HG02571 (cell line): ENCODE measurements around the gene WDR90.
"Not testable (repeated sequence)": the region's sequence is repeated elsewhere in the genome, so short reads cannot be mapped to it uniquely, and the experiment has no call there.

Experiments used
- ATAC-seq: cut with Tn5 transposase; IDR thresholded peaks from one replicate; pipeline ENCODE4 v1.9.1; 2021; ENCODE audit warnings: mild to moderate bottlenecking, moderate library complexity; ENCODE audit not compliant: unreplicated experiment

WDR90 gene

GRCh38 chr16:704552-705380, 55.6 kb downstream of the WDR90 start:
- ATAC-seq, result no peak

- no peak for ATAC-seq
Measured at GRCh38 chr16:705431-706188, 56.4 kb downstream of the WDR90 start, which contains the start of gene FBXL16. TSS of gene FBXL16 (minus strand) at chr16:705801. CDS start at chr16:697405, 8,396 bp downstream.

- no peak for ATAC-seq
Measured at GRCh38 chr16:706189-707061, 57.3 kb downstream of the WDR90 start.

GRCh38 chr16:707062-707538, 57.9 kb downstream of the WDR90 start:
- ATAC-seq, result no peak

DNA sequence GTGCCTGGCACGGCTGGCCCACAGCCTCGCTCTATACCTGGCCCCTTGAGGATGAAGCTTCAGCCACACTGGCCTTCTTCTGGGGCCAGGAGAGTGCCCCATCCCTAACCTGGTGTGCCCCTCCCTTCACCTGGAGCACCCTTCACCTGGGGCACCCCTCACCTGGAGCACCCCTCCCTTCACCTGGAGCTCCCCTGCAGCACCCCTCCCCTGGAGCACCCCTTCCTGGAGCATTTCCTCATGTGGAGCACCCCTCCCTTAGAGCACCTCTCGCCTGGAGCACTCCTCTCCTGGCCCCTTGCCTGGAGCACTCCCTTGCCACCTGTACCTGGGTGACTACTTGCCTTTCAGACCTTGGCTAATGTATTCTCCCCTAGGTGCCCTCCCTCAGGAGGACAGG, 58.9 kb downstream of the WDR90 start:
- ATAC-seq, result no peak

- ATAC-seq, result no peak
Measured at GRCh38 chr16:708959-709358, 59.8 kb downstream of the WDR90 start.

DNA sequence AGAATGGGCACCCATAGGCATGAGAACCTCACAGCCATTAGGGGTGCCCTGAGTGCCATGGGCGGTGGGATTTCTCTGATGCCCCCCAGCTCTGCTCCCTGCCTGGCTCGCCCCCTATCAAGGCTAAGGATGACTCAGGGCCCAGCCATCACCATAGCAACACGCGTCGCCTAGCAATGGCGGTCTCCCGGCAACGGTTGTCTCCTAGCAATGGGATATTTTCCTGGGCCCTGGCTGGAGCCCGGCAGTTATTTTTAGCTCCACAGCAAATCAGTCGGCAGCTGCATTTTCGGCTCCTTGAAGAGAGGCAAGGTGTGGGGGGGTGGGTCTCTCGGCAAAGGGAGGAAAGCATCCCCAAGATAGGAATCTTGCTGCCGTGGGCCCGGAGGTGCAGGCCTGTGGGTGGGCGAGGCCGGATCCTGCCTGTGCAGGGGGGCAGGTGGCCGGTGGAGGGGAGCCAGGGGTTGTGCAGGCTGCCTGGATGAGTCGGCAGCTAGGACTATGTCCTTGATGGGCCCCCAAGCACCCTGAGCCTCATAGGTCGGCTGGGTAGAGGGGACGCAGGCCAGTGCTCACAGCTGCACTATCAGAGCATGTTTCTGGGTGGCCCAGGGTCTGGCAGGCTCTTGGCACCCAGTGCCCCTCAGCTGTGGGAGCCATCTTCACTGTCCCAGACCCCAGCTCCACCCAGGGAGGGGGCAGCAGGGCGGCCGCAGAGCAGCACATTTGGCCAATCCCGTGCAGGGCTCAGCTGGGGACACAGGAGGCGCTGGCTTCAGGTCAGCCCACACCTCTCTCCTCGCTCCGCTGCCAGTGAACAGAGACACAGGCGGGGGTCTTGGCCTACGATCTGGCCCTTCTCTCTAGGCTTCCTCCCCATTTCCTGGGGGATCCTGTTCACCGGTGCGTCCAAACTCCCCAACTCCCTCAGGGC, 60.7 kb downstream of the WDR90 start:
- ATAC-seq, result no peak

DNA sequence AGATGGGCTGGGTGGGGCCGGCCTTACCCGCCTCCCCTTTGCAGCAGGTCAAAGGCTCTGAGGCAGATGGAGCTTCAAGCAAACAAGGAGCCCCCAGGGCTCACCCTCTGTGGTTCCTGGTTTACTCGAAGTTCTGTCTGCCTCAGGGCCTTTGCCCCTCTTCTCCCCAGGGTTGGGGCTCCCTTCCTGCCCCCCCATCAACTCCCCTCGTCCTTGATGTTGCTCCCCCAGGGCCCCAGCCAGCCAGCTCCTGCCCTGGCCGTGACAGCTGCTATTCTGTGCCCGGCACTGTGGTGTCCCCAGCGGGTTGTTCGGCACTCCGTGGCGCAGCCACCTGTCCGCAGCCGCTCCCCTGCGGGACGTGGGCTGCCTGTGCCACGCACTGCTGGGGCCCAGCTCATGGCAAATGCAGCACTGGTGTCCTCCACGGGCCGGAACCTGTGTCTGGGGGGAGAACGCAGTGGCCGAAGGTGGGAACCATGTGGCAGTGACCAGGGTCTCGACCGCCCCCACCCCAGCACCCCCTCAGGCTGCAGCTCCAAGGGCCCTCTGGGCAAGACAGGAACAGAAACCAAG, 61.4 kb downstream of the WDR90 start:
- no peak for ATAC-seq

GRCh38 chr16:711084-711483, 61.9 kb downstream of the WDR90 start:
- no peak for ATAC-seq

DNA sequence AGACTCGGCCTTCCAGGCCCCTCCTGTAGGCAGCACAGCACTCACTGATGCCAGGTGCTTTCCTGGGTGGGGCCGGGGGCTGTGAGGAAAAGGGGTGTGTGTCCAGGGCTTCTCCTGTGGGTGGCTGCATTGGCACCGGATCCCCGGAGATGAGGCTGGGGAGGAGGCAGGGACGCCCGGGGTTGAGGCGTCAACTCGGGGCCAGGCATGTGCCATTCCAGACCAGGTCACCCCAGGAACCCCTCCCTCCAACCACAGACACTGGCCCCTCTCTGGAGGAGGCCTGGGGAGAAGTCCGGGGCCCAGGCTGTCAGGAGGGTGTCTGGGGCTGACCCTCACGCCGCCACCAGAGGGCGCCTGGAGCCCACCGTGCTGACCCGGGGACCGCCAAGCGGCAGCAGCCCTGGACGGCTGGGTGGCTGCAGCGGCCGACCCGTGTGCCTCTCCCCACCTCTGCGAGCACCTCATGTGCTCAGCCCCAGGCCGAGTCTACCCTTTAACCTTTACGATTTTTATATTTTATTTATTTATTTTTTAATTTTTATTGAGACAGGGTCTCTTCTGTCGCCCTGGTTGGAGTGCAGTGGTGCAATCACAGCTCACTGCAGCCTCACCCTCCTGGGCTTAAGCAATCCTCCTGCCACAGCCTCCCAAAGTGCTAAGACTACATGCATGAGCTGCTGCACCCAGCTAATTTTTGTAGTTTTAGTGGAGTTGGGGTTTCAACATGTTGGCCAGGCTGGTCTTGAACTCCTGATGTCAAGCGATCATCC, 62.6 kb downstream of the WDR90 start:
- no peak for ATAC-seq

DNA sequence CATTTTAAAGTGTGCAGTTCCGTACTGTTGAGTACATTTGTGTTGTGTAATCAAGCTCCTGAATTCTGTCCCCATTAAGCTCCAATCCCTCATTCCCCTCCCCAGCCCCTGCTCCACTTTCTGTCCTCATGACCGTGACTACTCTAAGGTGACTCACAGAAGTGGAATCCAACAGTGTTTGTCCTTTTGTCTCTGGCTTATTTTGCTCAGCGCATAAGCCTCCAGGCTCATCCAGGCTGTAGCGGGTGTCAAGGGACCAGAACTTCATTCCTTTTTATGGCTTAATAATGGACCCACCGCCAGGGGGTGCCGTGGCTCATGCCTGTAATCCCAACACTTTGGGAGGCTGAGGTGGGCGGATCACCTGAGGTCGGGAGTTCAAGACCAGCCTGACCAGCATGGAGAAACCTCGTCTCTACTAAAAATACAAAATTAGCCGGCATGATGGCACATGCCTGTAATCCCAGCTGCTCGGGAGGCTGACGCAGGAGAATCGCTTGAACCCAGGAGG, 63.6 kb downstream of the WDR90 start:
- ATAC-seq, result not testable (repeated sequence)

- no peak for ATAC-seq
Measured at GRCh38 chr16:714079-714478, 64.9 kb downstream of the WDR90 start.

DNA sequence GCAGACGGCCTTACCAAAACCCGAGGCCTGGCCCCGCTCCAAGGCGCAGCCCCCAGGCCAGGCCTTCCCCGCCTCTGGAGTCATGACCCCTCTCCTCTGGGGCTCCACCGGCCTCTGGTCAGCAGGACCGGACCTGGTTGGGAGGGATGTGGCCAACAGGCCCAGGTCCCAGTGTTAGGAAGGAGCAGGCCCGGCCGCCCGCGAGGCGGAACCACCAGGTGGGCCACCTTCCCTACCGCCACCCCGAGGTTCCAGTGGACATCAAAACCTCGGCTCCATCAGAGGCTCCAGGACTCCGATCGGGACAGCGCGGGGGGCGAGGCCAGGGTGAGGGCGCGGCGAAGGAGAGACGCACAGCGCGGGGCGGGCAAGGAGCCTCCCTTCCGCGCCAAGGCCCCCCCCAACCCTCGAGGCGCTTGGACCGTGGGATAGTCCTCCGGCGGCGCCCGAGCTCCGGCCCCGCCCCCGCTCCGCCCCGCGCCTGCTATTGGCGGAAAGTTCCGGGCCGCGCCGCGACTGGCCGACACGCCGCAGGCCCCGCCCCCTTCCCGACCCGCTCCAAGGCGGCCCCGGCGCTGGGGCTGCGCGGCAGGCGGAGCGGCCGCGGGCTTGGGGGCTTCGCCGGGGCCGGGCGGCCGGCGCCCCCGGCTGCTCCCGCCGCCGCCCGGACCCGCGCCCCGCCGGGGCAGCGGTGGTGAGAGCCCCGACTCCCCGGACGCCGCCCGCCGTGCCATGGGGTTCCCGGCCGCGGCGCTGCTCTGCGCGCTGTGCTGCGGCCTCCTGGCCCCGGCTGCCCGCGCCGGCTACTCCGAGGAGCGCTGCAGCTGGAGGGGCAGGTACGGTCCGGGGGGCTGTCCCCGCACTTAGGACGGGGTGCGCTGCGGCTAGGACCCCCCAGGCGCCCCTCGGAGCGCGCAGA, 65.7 kb downstream of the WDR90 start, which contains the start of gene METRN:
METRN (plus strand) TSS at position 561 of the 919 bp plus-strand sequence; CDS start at position 733, 172 bp downstream.
- ATAC-seq, result peak; percentile 43

DNA sequence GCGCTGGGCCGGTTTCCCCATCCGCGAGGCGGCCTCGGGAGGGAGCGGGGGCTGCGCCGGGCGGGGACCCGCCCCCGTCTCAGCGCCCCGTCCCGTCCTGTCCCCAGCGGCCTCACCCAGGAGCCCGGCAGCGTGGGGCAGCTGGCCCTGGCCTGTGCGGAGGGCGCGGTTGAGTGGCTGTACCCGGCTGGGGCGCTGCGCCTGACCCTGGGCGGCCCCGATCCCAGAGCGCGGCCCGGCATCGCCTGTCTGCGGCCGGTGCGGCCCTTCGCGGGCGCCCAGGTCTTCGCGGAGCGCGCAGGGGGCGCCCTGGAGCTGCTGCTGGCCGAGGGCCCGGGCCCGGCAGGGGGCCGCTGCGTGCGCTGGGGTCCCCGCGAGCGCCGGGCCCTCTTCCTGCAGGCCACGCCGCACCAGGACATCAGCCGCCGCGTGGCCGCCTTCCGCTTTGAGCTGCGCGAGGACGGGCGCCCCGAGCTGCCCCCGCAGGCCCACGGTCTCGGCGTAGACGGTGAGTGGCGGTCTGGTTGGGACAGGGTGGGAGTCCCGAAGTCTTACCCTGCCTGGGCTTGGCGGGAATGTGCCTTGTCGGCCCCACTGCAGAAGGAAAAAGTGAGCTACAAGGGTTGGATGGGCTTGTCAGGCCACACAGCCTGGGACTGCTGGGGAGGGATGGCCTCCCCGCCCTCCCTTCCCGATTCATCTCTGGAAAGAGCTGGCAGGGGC, 66.5 kb downstream of the WDR90 start:
- ATAC-seq, result no peak

GRCh38 chr16:716200-716568, 67.0 kb downstream of the WDR90 start:
- no peak for ATAC-seq

DNA sequence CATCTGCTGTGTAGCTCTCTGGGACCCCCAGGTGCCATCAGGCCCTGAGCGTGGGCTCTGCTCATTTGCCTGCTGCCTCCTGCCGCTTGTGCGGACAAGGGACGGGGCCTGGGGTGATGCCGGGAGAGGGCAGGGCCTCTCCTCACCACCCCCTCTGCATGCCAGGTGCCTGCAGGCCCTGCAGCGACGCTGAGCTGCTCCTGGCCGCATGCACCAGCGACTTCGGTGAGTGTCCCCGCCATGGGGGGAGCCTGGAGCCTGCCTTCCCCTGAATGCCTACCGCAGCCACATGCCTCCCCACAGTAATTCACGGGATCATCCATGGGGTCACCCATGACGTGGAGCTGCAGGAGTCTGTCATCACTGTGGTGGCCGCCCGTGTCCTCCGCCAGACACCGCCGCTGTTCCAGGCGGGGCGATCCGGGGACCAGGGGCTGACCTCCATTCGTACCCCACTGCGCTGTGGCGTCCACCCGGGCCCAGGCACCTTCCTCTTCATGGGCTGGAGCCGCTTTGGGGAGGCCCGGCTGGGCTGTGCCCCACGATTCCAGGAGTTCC, 67.7 kb downstream of the WDR90 start:
- no peak for ATAC-seq
